GM19238 (cell line): Measurements from ENCODE around the gene RBM20.

Source experiments
- DNase-seq: peaks from one replicate; pipeline ENCODE4 v3.0.0; 2011; ENCODE audit warnings: low spot score; ENCODE audit not compliant: insufficient read length

The RBM20 gene

DNA sequence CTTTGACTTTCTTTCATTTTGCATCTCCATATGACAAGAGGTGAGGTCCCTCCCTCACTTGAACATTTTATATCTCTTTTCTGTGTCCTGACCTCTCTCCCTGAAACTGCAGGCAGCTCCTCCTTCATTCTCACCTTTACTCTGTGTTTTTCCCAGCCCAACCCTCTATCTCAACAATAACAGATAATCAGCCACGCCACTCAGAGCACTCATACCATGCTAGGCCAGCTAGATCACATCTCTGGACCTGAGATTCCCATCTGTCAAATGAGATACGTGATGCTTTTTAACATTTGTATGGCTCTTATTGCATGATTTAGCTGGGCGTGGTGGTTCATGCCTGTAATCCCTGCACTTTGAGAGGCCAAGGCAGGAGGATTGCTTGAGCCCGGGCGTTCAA lies 164.5 kb downstream of the RBM20 start:
- no peak for DNase-seq

DNA sequence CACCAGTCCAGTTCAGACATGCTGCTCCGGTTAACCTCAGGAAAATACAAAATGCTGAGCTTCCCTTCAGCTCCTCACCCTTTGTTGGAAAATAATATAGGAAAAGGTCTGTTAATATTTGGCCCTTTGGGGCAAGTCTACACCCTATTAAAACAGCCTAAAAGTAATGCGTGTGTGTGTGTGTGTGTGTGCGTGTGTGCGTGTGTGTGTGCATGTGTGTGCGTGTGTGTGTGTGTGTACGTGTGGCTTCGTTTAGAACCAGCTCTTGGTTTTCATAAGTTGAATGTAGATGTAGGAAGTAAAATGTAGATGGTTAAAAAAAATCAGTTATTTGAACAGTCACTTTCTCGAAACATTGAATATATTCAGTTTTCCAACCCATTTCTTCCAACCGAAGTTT lies 166.5 kb downstream of the RBM20 start:
- no peak for DNase-seq

DNA sequence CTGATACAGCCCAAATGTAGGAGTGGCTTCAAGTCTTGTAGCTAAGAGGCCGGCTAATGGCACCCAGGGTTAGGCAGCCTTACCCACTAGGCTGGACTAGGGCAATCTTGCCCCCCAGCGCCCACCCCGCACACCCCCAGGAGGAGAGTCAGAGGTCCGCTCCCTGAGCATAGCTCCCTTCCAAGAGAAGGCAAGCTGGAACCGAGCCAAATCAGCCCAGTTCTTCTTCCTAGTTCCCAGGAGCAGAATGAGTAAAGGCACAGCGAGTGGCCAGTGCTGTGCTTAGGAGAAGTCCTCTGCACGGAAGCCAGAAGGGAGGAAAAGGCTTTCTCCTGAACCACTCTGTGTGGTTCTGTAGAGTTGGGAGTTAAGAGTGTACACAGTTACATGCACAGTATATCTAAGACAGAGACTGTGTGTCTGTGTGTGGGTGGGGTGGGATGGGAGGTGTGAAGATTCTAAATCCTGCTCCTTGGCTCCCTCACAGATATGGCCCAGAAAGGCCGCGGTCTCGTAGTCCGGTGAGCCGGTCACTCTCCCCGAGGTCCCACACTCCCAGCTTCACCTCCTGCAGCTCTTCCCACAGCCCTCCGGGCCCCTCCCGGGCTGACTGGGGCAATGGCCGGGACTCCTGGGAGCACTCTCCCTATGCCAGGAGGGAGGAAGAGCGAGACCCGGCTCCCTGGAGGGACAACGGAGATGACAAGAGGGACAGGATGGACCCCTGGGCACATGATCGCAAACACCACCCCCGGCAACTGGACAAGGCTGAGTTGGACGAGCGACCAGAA lies 167.8 kb downstream of the RBM20 start:
- no peak for DNase-seq

DNA sequence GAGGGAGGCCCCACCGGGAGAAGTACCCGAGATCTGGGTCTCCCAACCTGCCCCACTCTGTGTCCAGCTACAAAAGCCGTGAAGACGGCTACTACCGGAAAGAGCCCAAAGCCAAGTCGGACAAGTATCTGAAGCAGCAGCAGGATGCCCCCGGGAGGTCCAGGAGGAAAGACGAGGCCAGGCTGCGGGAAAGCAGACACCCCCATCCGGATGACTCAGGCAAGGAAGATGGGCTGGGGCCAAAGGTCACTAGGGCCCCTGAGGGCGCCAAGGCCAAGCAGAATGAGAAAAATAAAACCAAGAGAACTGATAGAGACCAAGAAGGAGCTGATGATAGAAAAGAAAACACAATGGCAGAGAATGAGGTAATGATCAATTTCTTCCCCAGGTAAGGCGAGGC lies 168.4 kb downstream of the RBM20 start:
- no peak for DNase-seq

DNA sequence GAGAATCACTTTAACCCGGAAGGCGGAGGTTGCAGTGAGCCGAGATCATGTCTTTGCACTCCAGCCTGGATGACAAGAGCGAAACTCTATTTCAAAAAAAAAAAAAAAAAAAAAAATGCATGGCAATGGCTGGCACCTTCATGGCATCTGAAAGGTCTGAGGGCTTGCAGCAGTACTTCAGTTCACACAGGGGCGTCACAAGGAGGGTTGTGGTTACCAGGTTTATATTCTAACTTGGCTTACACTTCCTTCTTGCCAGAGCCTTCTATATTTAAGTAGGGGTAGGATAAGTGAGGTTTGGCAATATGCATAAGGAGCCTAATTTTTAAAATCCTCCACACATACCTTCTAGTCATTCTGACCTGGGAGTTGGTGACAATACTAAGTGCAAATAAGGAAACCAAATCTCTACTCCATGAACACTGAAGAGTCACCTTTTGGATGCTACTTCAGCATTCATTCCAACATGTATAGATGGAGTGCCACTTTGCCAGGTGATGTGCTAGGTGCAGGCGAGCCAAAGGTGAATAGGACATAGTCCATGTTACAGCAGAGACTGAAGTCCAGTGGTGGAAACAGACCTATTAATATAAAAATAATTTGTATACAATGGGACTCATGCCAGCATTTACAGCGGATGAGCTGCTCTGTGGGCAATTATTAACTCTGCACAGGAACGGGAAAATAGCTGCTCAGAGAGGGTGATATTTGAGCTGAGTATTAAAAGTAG lies 169.8 kb downstream of the RBM20 start:
- DNase-seq, result no peak

DNA sequence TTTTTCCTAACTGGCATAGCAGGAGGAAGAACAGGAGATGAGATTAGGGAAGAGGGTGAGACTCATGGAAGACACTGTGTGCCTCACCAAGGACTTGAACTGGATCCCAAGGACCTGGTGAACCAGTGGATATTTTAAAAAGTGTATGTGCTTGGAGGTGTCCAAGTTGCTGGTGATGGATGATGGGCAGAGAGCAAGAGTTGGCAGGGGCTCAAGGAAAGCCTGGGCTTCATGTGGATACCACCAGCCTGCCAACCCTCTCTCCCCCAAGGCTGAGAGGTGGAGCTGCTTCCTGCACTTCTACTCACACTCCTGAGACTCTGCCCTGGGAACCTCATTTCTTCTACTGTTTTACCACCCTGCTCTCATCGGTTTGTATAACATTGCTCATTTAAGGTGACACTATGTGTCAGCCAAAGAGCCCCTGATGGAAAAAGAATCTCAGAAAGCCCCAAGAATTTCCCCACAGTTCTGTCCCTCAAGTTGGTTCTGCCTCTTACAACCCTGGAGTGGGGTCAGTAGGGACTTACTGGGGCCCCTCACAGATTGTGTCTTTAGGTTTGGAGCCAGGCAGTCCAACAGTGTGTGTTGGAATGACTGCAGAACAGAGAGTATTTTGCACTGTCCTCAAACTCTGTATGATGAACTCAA lies 171.3 kb downstream of the RBM20 start:
- no peak for DNase-seq

DNA sequence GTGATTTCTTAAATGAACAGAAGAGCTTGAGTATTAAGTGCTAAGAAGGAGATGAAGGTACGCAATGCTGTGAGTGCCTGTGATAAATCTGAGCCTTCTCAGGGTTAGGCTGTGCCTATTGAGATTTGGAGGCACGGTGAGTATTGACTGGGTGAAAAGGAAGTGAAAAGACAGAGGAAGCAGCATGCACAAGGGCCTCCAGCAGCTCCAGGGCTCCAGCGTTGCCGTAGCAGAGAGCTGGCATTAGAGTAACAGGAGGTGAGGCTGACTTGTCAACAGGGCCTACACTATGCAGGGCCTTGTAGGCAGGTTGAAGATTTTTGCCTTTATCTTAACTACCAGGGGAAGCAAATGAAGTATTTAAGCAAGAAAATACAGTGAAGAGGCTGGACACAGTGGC lies 173.5 kb downstream of the RBM20 start:
- DNase-seq, result no peak

DNA sequence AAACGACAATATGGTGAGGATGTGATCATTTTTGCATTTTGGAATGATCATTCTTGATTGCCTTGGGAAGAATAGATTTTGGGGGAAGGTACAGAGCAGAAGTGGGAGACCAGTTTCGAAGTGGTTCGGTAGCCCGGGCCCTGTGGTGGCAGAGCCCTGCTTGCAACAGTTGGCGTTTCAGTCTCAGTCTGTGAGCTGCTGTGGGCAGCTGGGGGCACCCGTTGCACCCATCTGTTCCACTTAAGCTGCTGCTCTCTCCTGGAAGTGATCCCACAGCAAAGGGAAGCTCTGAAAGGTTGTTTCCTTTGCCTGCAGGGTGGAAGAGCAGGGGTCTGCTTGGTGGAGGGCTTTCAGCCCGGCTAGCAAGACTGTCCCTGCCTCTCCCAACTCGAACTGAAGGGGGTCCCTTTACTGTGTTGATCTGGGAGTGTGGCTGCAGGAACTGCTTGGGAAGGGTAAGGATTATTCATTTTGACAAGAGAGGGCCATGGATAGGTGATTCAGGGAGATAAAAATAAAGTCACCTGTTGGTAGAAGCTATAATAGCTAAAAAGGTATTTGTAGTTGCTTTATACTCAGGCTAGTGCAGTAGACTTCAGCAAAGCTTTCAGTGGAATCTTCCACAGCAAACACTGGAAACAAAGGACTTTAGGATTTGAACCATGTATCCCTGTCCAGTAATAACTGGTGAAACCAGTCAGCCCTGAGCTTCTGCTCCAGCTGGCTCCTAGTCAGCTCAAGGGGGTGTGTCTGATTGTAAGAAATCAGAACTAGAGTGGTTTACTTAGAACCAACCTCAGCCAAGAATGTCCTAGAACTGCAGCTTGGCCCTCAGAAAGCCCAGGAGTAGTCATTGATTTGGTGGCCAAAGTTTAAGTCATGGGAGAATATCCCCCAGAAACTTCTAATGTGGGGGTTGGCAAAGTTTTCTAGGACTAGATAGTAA lies 174.4 kb downstream of the RBM20 start:
- no peak for DNase-seq

DNA sequence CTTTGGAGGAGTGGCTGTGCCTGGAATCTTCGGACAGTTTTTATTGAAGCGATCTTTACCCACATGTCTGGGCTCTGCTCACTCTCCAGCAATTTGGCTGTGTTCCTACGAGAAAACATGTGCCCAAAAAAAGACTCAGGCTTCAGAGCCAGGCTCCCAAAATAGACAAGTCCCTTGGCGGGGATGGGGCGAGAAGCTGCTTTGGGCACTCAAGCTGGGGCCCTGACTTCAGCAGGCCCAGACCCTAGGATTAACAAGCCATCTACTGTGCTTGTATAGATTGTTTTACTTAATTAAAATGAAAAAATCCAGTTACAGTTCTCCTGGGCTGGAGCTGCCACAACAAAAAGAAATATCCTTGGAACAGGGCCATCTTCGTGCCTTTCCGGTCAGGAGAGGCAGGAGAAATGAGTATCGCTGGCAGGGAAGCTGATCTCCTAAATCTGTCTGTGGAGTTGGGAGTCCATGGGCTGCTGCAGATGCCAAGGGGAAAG lies 176.2 kb downstream of the RBM20 start:
- DNase-seq, result no peak

DNA sequence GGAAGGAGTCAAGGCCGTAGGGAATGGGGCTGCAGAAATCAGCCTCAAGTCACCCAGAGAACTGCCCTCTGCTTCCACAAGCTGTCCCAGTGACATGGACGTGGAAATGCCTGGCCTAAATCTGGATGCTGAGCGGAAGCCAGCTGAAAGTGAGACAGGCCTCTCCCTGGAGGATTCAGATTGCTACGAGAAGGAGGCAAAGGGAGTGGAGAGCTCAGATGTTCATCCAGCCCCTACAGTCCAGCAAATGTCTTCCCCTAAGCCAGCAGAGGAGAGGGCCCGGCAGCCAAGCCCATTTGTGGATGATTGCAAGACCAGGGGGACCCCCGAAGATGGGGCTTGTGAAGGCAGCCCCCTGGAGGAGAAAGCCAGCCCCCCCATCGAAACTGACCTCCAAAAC lies 177.4 kb downstream of the RBM20 start:
- no peak for DNase-seq

DNA sequence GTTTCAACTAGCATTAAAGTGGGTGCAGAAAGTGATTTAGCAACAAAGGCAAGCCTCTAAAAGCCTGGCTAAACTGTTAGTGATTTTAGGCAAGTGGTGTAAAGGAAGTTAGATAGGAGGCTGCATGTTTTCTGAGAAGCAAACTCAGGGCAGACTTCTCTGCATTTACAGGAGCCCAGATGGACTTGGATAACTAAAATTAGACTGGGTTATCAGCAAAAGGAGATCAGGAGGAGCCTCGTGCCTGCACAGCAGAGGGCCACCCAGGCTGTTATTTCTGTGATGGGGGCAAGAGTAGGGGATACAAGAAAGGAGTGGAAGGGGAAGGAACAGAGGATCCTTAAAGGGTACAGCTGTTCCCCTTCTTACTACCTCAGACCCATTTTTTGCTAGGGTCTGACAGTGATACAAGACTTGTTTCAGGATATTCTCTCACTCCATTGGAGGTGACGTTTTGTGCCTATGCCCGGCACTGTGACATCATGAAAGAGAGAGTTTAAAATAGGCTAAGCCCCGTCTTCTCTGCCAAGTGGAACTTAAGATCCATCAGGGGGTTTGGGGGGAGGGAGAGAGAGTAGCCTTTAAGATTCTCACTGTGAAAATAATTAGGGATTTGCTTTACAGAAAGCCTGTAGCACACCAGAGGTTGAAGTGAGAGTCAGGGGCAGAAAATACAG lies 178.0 kb downstream of the RBM20 start:
- no peak for DNase-seq

DNA sequence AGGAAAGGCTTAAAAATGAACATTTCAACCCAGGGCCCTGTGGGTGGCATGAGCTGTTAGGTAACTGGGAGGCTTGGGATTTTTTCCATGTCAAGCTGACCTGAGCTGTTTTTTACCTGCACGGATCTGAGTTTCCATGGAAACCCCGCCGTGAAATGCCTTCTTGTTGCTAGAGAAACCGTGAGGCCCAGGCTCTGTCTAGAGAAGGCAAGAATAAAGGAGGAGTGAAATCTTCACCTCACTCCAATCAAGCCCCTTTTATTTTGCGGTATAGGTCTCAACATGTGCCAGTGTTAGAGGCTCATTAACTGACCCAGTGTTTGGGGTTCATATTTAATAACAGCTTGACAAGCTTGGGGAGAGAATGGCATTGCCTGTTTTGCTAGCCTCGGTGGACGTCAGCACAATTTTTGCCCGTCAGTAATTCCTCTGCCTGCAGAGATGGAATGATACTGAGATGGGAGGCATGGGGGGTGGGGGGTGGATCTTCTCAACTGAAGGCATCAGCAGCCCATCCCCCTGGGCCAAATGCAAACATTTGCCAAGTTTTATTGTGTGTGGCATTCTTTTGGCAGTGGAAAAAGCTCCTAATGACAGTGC lies 178.7 kb downstream of the RBM20 start:
- DNase-seq, result no peak

DNA sequence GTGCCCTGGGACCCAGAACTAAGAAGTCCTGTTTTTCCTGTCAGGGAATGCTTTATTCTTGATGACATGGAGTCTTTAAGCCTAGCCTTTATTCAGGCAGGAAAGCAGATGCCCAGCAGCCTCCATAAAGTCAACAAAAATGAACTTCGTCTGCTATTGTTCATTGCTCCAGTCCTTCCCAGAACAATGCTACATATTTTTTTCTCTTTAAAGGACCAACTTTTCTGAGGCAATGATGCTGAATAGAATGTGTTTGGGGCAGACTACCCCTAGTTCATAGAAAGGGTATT lies 180.0 kb downstream of the RBM20 start:
- no peak for DNase-seq

DNA sequence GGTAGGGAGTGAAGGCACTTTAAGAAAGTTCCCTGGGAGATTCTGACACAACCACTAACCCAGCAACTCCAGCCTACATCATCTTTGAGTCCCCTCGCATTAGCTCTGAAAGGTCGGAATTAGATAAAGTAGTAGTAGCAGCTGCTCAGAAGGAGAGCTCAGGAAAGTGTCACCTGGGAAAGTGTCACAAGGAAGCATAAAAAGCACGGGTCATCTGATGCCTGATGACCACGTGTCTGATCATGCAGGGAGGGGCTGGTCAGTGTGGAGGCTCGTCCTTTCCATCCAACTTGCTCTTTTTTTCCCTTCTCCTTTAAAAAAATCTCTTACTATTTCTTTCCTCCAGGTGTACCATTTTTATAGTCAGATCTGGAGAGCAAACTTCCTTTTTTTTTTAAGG lies 180.5 kb downstream of the RBM20 start:
- DNase-seq, result no peak

DNA sequence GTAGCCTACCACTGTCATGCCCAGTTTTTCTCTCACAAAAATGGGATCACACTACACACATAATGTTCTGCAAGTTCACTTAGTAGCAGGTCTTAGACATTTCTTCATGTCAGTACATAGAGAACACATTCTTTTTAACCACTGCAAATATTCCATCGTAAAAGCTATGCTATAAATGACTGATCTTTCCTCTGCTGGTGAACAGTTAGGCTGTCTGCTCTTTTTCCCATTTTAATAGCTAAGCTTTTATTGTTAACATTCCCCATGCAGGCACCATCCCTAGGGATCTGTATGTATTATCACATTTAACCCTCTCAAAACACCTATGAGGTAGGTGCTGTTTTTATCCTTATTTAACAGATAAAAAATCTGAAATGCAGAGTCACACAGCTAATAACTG lies 181.4 kb downstream of the RBM20 start:
- DNase-seq, result no peak

DNA sequence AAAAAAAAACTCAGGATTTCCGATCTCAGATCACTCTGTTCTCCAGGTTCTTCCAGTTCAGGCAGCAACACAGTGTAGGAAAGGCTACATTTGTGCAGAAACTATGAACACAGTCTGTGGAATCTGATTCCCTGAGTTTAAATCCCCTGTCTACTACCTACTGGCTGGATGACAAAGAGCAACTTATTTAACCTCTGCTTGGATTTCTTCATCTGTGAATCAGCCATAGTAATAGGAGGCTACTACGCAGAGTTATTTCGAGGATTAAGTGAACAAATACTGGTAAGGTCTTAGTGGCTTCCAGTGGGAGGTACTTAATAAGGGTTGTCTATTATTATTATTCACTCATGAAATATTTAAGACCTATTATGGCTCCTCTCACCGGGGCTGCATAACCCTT lies 183.3 kb downstream of the RBM20 start:
- DNase-seq, result no peak

DNA sequence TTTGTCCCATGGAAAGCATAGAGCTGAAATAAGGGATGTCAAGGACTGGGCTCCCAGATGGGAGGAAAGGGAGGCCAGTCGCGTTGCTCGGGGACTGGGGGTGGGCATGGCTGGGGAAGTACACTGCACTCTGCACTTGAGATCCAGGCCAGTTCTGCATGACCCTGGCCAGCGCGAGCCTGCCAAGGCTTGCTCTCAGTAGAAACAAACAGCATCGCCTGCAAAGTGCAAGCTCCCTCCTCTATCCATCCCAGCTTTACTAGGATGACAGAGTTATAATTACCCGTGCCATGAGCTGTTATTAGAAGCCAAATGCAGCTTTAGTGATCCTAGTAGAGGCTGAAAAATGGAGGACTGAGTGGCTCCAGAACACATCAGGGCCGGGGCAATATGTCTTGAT lies 183.7 kb downstream of the RBM20 start:
- no peak for DNase-seq

DNA sequence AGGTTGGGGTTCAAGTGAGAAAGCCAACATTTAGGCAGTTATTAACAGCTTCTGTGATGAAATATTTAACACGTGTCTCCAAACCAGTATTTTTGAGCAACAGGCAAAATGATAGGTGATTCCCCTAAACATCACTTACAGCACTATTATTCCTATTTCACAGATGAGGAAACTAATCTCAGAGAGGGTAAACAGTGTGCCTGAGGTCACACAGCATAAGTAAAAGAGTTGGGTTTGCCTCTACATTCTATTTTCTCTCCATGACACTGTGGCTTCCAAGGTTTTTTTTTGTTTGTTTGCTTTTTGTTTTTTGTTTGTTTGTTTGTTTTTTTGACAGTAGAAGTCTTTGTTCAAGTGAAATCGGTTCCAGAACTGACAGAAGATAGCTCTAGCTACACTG lies 184.4 kb downstream of the RBM20 start:
- DNase-seq, result no peak

DNA sequence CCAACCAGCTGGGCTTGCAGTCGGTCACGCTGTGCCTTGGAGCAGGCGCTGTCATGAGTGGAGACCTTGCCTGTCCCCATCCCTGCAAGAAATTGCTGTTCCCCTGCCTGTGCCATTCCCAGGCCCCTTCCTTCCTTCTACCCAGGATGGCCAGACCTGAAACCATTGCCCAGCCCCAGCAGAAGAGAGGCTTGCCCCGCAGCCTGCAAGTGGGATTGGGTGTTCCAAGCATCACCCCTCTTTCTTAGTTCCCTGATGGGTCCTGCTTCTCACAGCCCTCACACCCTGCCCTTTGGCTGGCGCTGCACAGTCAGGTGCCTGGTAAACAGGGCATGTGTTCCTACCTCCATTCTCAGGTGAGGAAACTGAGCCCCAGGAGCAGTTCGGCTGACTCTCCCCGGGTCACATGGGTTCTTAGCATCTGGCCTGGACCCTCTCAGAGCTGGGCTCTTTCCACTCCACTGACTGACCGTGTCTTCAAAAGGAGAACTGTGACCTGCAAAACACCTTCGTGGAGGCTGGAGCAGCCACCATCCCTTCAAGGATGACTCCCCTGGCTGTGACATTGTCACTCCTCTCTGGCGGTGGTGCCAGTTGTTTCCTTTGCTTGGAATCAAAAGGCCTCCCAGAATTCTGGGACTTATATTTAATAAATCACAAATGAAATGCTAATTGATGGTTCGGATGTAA lies 185.7 kb downstream of the RBM20 start:
- no peak for DNase-seq
